MG63 (cell line): Measurements from ENCODE around the gene TMEM170B. TPM values are rescaled to one million over a fixed set of nuclear protein-coding genes. Genes with fewer than 3 reads are reported as not detected.
"Not testable (repeated sequence)": the region's sequence is repeated elsewhere in the genome, so short reads cannot be mapped to it uniquely, and the experiment has no call there.

ENCODE experiments used
- DNase-seq: peaks from one replicate; pipeline ENCODE4 v3.0.0-alpha.2; 2020
- H3K27me3 ChIP-seq: fragments of 250-450 bp; sonication (Bioruptor Pico); 2 replicates; pipeline ENCODE4 v1.5.1; 2020; ENCODE audit warnings: mild to moderate bottlenecking, moderate library complexity
- H3K36me3 ChIP-seq: fragments of 250-450 bp; sonication (Bioruptor Pico); 2 replicates; pipeline ENCODE4 v1.5.1; 2020; ENCODE audit warnings: mild to moderate bottlenecking, moderate library complexity
- H3K4me3 ChIP-seq: fragments of 250-450 bp; sonication (Bioruptor Pico); 2 replicates; pipeline ENCODE4 v1.5.1; 2020; ENCODE audit warnings: mild to moderate bottlenecking, moderate library complexity
- H3K9me3 ChIP-seq: fragments of 250-450 bp; sonication (Bioruptor Pico); 2 replicates; pipeline ENCODE4 v1.5.1; 2020; ENCODE audit warnings: mild to moderate bottlenecking, moderate library complexity
- total RNA-seq: library from RNA; depleted of rRNA; stranded (reverse); fragments of >200 nt; shearing (Covaris generic); gene quantifications from 2 replicates; pipeline ENCODE4 v1.2.3, GENCODE V29; 2014; ENCODE audit warnings: low replicate concordance

The TMEM170B gene
- total RNA-seq, 1 experiment from 2014 or later, result 3.9 TPM

DNA sequence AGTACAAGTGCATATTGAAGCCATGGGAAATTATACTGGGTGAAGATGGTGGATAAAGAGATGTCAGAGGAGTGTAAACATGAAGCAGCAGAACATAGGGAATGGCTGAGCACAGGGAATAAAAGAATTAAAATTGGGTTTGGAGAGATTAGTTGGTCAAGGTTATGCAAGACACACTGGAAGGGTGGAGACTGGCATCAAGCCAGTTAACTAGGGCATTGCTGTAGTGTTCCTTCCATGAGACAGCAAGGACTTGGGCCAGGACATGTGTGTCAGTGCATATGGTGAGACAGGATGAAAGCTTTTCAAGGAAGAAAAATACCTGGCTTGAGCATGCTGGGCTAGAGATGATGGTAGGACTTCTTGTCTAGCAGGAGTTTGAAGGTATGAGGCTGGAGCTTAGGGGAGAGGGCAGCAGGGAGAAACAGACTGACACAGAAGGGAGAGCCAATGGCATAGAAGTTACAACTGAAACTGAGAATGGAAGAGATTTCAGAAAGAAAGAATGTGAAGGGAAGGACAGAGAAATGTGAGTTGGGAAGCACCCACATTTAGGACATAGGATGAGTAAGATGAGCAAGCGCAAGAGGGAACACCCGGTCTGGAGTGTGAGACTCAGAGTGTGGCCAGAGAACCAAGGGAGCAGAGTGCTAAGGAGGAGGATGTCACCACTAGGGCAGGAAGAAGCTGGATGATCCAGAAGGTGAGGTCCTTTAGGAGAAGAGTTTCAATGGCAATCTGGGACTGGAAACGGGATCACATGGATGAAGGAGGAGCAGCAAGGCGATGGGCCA, 14.5 kb upstream of the TMEM170B start:
- no peaks in the 10 kb centered on the region for H3K36me3 ChIP-seq
- DNase-seq, result peak; percentile 17

DNA sequence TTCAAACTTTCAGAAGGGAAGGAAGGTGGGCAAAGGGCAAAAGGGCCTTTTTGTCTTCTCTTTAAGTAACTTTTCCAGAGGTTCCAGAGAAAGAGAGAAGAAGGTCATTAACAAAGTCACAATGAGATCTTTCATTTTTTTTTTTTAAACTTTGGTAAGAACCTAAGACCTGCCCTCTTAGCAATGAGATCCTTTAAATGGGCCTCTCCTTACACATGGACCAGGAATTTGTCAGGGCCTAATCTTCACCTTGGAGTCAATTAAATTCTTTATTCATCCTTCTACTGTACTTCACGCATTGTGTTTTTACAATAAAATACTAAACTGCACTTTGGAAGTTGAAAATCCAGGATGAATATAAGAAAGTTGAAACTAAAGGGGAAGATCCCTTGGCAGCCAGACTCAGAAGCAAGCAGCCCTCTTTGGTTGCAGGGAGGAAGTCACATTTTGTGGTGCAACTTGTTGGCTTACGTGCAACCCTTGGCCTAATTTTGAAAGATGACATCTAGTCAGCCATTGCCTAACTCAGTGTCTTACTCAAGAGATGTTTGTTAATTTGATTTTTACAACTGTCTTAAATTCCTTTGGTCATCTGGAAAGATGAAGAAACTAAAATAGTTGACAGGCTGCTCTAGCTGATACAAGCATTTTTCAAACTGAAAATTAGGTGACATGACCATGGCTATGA, 11.9 kb upstream of the TMEM170B start:
- no peaks in the 10 kb centered on the region; the same call in 1 of the 2 replicates for H3K27me3 ChIP-seq
- DNase-seq, result no peak

More for the DNA sequence above, 14.5 kb upstream of the TMEM170B start:
- no peak overlapping the region for H3K4me3 ChIP-seq
- peaks cover 4% of the 10 kb centered on the region for H3K9me3 ChIP-seq
- no peaks in the 10 kb centered on the region; the same call in 1 of the 2 replicates for H3K27me3 ChIP-seq

DNA sequence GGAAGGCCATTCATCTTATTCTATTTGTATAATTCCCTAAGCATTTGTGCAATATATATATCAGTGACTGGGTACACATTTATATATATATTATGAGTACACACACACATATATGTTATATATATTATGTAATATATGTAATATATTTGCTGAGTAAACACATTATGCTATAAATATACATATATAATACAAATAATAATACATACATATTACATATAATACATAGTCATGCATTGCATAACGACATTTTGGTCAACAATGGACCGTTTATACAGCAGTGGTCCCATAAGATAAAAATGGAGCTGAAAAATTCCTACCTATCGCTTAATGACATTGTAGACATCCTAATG, 11.4 kb upstream of the TMEM170B start:
- H3K9me3 ChIP-seq, result no peaks in the 10 kb centered on the region
- H3K27me3 ChIP-seq, result no peaks in the 10 kb centered on the region; the same call in 1 of the 2 replicates
- no peak for DNase-seq
- no peaks in the 10 kb centered on the region for H3K36me3 ChIP-seq
- H3K4me3 ChIP-seq, result no peak overlapping the region

More for the DNA sequence above, 11.9 kb upstream of the TMEM170B start:
- no peak overlapping the region for H3K4me3 ChIP-seq
- H3K9me3 ChIP-seq, result no peaks in the 10 kb centered on the region
- no peaks in the 10 kb centered on the region for H3K36me3 ChIP-seq

DNA sequence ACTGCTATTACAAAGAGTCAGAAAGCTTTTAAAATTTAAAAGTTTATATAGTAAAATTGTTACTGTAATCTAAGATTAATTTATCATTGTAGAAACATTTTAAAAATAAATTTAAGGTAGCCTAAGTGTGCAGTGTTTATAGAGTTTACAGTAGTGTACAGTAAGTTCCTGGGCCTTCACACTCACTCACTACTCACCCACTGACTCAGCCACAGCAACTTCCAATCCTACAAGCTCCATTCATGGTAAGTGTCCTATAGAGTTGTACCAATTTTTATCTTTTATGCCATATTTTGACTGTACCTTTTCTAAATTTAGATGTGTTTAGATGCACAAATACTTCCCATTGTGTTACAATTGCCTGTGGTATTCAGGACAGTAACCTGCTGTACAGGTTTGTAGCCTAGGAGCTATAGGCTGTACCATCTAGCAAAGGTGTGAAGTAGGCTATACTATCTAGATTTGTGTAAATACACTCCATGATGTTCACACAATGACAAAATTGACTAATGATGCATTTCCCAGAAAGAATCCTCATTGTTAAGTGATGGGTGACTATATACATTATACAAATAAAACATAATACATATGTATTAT, 10.2 kb upstream of the TMEM170B start:
- no peak overlapping the region for H3K4me3 ChIP-seq
- H3K36me3 ChIP-seq, result no peaks in the 10 kb centered on the region
- peak; percentile 14 for DNase-seq
- no peaks in the 10 kb centered on the region for H3K9me3 ChIP-seq
- H3K27me3 ChIP-seq, result no peaks in the 10 kb centered on the region; the same call in 1 of the 2 replicates

DNA sequence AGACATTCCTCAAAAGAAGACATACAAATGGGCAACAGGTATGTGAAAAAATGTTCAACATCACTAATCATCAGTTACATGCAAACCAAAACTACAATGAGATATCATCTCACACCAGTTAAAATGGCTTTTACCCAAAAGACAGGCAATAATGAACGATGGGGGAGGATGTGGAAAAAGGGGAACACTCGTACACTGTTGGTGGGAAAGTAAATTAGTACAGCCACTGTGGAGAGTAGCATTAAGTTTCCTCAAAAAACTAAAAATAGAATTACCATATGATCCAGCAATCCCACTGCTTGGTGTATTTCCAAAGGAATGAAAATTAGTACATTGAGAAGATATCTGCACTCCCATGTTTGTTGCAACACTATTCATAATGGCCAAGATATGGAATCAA, 8.6 kb upstream of the TMEM170B start:
- Histone ChIP-seq H3K4me3 (no peak overlapping the region), H3K27me3 (no peaks in the 10 kb centered on the region; the same call in 1 of the 2 replicates), H3K36me3 (no peaks in the 10 kb centered on the region), H3K9me3 (no peaks in the 10 kb centered on the region)
- DNase-seq, result no peak

DNA sequence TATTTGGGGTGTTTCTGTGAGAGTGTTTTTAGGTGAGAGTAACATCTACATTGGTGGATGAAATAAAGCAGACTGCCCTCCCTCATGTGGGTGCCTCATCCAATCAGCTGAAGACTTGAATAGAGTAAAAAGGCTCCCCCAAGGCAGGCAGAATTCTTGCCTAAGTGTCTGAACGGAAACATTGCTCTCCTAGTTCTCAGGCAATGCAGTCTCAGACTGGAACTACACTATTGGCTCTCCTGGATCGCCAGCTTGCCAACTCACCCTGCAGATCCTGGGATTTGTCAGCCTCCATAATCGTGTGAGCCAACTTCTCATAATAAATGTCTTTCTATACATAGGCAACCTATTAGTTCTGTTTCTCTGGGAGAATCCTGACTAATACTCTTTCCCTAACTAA, 5.5 kb upstream of the TMEM170B start:
- Histone ChIP-seq H3K36me3 (no peaks in the 10 kb centered on the region), H3K4me3 (no peak overlapping the region), H3K27me3 (peaks cover 4% of the 10 kb centered on the region), H3K9me3 (no peaks in the 10 kb centered on the region; the same call in 1 of the 2 replicates)
- peak; percentile 66 for DNase-seq

DNA sequence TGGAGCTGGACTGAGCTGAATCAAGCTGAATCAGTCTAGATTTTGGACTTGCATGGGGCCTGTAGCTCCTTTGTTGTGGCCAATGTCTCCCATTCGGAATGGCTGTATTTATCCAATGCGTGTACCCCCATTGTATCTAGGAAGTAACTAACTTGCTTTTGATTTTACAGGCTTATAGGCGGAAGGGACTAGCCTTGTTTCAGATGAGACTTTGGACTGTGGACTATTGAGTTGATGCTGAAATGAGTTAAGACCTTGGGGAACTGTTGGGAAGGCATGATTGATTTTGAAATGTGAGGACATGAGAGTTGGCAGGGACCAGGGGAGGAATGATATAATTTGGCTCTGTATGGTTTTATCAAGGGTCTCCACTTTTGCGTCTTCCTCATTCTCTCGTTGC, 3.0 kb upstream of the TMEM170B start:
- Histone ChIP-seq H3K4me3 (no peak overlapping the region), H3K9me3 (no peaks in the 10 kb centered on the region; the same call in 1 of the 2 replicates), H3K27me3 (peaks cover 4% of the 10 kb centered on the region), H3K36me3 (no peaks in the 10 kb centered on the region)
- DNase-seq, result no peak

DNA sequence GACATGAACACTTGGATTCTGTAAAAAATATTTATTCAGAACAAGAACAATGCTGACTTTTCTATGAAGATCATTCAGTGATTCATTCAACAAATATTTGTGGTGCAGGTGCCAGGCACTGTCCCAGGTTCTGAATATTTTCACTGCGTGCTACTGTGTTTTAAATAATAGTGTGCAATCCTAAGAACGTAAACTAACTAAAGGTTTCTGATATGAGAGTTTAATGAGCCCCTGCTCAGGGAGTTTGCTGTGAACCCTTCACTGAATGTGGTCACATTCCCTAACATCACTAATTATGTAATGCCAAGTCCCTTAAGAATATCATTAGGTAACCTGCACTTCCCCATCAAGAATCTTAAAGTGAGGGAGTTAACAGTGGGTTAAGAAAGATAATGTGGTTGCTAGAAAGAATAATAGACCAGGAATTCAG, 1.7 kb upstream of the TMEM170B start:
- H3K9me3 ChIP-seq, result no peaks in the 10 kb centered on the region; the same call in 1 of the 2 replicates
- H3K27me3 ChIP-seq, result peaks cover 4% of the 10 kb centered on the region
- H3K4me3 ChIP-seq, result no peak overlapping the region
- peak; percentile 32 for DNase-seq
- H3K36me3 ChIP-seq, result no peaks in the 10 kb centered on the region

DNA sequence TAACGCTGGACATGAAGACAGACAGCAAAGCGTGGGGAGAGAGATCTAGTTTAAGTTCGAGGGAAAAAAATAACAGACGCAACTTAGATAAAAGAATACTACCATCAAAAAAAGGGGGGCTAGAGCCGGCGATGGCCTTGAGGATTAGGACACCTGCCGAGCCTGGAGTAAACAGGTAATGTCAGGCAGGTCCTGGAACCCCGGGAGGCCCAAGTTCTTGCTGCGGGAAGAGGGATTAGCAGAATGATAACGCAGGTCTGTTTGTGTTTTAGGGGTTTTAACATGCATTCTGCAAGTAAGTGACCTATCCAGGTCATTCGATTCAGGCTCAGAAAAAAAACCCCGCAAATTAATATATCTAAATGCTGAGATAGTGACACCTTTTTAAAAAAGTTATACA, 754 bp upstream of the TMEM170B start:
- Histone ChIP-seq H3K9me3 (no peaks in the 10 kb centered on the region; the same call in 1 of the 2 replicates), H3K36me3 (no peaks in the 10 kb centered on the region), H3K4me3 (peak overlapping the region; percentile 59), H3K27me3 (peaks cover 4% of the 10 kb centered on the region)
- DNase-seq, result no peak

DNA sequence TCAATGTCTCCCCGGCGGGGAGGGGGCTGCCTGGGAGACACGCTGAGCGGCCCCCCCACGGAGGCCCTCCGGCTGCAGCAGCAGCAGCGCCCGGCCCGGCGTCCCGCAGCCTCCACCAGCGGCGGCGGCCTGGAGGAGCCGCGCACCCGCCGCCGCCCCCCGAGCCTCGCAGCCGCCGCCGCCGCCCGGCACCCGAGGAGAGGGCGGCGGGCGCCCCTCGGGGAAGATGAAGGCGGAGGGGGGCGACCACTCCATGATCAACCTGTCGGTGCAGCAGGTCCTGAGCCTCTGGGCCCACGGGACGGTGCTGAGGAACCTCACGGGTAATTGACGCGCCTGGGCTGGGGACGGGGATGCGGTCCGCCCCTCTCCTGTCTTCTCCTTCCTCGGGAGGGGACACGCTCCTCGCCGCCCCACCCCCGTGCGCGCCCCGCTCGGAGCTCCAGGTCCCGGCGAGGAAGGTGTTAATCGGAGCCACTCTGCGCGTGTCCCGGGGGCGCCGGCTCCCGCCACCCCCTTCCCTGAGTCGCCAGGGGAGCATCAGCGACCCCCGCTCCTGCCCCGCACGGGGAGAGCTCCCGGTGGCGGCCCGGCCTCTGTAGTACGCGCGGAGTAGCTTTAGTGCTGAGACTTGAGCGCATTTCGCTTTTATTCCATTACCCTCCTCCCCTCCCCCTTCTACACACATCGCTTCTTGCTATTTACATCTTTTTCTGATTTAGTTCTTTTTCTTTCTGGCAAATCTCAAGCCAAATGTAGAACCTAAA, 686 bp downstream of the TMEM170B start:
- H3K36me3 ChIP-seq, result no peaks in the 10 kb centered on the region
- peak overlapping the region; percentile 59 for H3K4me3 ChIP-seq
- no peaks in the 10 kb centered on the region; the same call in 1 of the 2 replicates for H3K9me3 ChIP-seq
- peak; percentile 39 for DNase-seq
- H3K27me3 ChIP-seq, result peaks cover 4% of the 10 kb centered on the region

DNA sequence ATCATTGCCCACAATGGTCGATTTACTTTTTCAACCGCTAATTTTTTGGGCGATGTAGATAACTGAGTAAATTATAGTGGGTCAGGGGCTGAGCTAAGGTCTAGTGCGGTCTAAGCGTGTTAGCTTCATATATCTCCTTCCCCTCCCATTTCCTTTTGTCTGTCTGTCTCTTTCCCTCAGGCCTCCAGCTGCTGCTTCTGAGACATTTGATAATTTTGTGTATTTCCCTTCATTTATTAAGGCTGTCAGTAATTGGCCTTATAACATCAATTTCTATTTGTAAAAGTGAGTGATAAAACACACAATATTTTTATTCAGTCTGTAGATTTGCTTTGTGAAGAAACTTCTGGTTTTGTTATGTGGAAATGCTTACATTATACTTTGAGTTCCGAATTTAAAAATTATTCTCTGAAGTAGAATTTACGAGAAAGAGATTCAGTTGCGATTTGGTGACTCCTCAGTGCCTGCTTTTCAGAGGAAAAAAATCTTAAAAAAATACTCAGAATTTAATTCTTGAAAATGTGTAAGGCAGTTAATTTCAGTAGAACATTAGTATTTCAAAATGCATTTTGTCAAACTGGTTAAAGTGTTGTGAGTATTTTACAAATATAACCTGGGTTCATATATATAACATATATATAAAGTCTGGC, 1.4 kb downstream of the TMEM170B start:
- H3K36me3 ChIP-seq, result no peaks in the 10 kb centered on the region
- no peak for DNase-seq
- H3K4me3 ChIP-seq, result peak overlapping the region; percentile 59
- H3K27me3 ChIP-seq, result peaks cover 4% of the 10 kb centered on the region
- no peaks in the 10 kb centered on the region; the same call in 1 of the 2 replicates for H3K9me3 ChIP-seq

DNA sequence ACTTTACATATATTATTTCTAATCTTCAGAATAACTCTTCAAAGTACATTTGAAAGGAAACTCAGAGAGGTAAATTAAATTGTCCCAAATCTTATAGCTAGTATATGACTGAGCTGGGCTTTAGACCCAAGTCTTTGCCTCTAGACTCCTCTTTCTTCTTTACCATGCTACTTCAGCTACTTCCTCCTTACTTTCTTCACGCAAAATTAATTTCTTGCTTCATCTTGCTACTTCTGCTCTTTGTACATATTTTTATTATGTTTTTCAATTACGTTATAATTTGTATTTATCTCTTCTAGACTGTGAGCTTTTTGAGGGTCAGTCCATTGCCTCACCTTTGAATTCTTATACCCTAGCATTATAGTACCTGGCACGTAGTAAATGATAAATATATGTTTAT, 5.3 kb downstream of the TMEM170B start:
- Histone ChIP-seq H3K9me3 (no peaks in the 10 kb centered on the region), H3K4me3 (no peak overlapping the region), H3K27me3 (no peaks in the 10 kb centered on the region), H3K36me3 (no peaks in the 10 kb centered on the region)
- no peak for DNase-seq

DNA sequence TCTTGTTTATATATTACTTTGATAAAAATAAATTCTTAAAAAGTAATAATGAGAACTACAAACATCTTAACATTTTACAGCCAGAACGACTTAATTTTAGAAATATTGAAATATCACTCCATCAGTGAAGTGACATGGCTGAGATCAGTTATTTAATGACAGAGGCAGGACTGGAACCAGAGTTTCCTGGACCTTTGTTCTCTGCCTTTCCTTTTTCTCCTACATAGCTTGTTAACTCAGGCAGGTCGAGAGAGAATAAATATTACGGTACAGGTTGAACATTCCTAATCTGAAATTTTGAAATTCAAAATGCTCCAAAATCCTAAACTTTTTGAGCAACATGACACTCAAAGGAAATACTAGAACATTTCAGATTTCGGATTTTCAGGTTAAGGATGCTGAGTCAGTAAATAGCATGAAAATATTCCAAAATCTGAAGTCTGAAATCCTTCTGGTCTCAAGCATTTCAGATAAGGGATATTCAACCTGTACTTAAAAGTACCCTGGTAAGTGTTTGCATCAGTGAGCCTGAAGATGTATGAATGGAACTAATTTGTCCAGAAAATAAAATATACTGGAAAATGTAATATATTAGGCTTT, 6.5 kb downstream of the TMEM170B start:
- Histone ChIP-seq H3K9me3 (no peaks in the 10 kb centered on the region), H3K27me3 (no peaks in the 10 kb centered on the region), H3K4me3 (no peak overlapping the region), H3K36me3 (no peaks in the 10 kb centered on the region)
- no peak for DNase-seq

DNA sequence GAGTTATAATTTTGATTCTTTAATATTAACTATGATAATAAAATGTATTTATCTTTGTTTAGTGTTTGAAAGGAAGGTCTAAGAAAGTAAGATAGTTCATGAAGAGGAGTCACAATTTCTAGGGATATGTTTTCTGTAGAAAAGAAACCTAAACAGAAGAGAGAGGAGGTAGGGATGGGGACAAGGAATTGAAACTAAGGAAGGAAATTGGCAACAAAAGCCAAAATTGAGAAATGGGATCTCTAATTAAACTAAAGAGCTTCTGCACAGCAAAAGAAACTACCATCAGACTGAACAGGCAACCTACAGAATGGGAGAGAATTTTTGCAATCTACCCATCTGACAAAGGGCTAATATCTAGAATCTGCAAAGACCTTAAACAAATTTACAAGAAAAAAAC, 10.3 kb downstream of the TMEM170B start:
- not testable (repeated sequence) for H3K36me3 ChIP-seq, H3K27me3 ChIP-seq, H3K9me3 ChIP-seq, DNase-seq, H3K4me3 ChIP-seq

DNA sequence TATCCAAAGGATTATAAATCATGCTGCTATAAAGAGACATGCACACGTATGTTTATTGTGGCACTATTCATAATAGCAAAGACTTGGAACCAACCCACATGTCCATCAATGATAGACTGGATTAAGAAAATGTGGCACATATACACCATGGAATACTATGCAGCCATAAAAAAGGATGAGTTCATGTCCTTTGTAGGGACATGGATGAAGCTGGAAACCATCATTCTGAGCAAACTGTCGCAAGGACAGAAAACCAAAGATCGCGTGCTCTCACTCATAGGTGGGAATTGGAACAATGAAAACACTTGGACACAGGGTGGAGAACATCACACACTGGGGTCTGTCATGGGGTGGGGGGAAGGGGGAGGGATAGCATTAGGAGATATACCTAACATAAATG, 11.0 kb downstream of the TMEM170B start:
- not testable (repeated sequence) for H3K27me3 ChIP-seq, H3K36me3 ChIP-seq, H3K4me3 ChIP-seq, H3K9me3 ChIP-seq, DNase-seq

DNA sequence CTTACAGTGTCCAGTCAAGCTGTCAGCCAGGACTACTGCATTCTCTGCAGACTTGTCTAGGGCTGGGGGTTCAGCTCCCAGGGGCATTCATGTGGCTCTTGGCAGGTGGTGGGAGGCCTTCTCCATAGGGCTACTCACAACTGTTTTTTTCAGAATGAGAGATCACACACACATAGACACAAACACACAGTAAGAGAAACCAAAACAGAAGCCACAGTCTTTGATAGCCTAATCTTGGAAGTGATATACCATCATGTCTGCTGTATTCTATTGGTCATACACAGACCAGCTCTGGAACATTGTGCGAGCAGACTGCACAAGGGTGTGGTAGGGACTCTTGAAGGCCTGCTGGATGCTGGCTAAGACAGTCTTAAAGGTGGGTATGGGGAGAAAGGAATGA, 13.5 kb downstream of the TMEM170B start:
- no peak for DNase-seq
- H3K4me3 ChIP-seq, result no peak overlapping the region
- H3K9me3 ChIP-seq, result no peaks in the 10 kb centered on the region
- no peaks in the 10 kb centered on the region for H3K36me3 ChIP-seq
- H3K27me3 ChIP-seq, result no peaks in the 10 kb centered on the region
